Esophagus muscularis mucosa (tissue), 4 donors: ENCODE measurements around the gene MACROD2. TPM values are rescaled to one million over a fixed set of nuclear protein-coding genes. Genes with fewer than 3 reads are reported as not detected.

Experiments
- DNase-seq: peaks from one replicate; pipeline ENCODE4 v3.0.0-alpha.2; 2017; ENCODE audit errors: extremely low spot score
- H3K27ac ChIP-seq, 4 donors: fragments of 200-600 bp; sonication (generic); replicated peaks in 1 of 4; 1 replicate in 3 of 4; 2 replicates in 1 of 4; pipeline ENCODE4 v1.5.1; 2016 to 2019; ENCODE audit warnings: mild to moderate bottlenecking in 1 of 4
- H3K27me3 ChIP-seq, 4 donors: fragments of 200-600 bp; sonication (generic); one replicate each; pipeline versions ENCODE4 v1.5.1 to v1.6.0; 2016 to 2019
- H3K36me3 ChIP-seq, 4 donors: fragments of 200-600 bp; sonication (generic); one replicate each; pipeline ENCODE4 v1.5.1; 2016 to 2019
- H3K4me1 ChIP-seq, 4 donors: fragments of 200-600 bp; sonication (generic); one replicate each; pipeline ENCODE4 v1.5.1; 2016 to 2019
- H3K4me3 ChIP-seq, 4 donors: fragments of 200-600 bp; sonication (generic); 1 replicate in 2 of 4; 2 replicates in 2 of 4; pipeline ENCODE4 v1.5.1; 2016 to 2019; ENCODE audit warnings: mild to moderate bottlenecking in 4 of 4, moderate library complexity in 1 of 4
- H3K9me3 ChIP-seq, 4 donors: fragments of 200-600 bp; sonication (generic); 1 replicate in 3 of 4; 2 replicates in 1 of 4; pipeline ENCODE4 v1.5.1; 2016 to 2019
- EP300 ChIP-seq: sonication (generic); formaldehyde crosslinking; IDR thresholded peaks from one replicate; pipeline ENCODE4 v1.6.1; 2017; ENCODE audit warnings: antibody characterized with exemption
- POLR2A ChIP-seq: fragments of 450-650 bp; IDR thresholded peaks from one replicate; pipeline ENCODE4 v1.6.1; 2017; ENCODE audit warnings: antibody characterized with exemption, moderate library complexity, mild to moderate bottlenecking, low read depth
- POLR2AphosphoS5 ChIP-seq, 2 donors: sonication (generic); formaldehyde crosslinking; IDR thresholded peaks; one replicate each; pipeline ENCODE4 v1.6.1; 2017; ENCODE audit warnings: antibody characterized with exemption in 2 of 2
- WGBS: methylation state at CpG from one replicate; pipeline ENCODE4 v1.1.5; 2018; 5-methylcytosine and 5-hydroxymethylcytosine counted together
- intact Hi-C: fragments of 100-400 bp; cut with DNase I; formaldehyde crosslinking; loops from one replicate; pipeline ENCODE4 v1.15.1; 2023
- total RNA-seq, 4 donors: library from RNA; depleted of rRNA; stranded (reverse); fragments of >200 nt; gene quantifications; one replicate each; pipeline versions ENCODE4 v1.1.0 to v1.2.1, GENCODE V29; 2016
- TF ChIP-seq, protein P1 (sequence below), 3 experiments: fragments of 200-600 bp in 2 of 3; fragments of 450-650 bp in 1 of 3; sonication (generic) in 2 of 3; IDR thresholded peaks; one replicate each; pipeline ENCODE4 v1.5.1; 2017 to 2019; ENCODE audit warnings: antibody characterized with exemption in 3 of 3, mild to moderate bottlenecking in 2 of 3, moderate library complexity in 1 of 3

MACROD2 gene
- total RNA-seq, 4 donors from 2014 or later: 1.4 to 3.6 (median 2.6) TPM

DNA sequence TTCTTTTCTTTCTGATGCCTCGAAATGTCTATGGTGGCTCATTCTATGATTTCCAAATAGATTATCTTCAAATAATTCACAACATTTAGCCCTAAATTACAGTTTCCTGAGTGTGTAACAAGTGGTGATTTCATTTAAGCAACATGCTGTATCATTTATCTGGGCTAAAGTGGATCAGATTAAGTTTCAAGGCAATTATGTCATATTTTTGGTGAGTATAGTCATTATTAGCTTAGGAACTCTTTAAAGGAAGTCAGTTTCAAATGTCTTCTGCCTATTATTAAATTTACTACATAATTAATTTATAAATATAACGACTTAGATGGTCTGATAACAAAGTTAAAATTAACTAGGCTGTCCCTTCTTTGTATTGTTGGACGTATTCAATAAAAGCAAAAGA is 1190.0 kb downstream of the MACROD2 start:
- Histone ChIP-seq H3K9me3 (no peaks in the 10 kb centered on the region), H3K27me3 (no peaks in the 10 kb centered on the region), H3K4me1 (no peaks in the 10 kb centered on the region), H3K27ac (no peak overlapping the region), H3K4me3 (no peak overlapping the region), H3K36me3 (no peaks in the 10 kb centered on the region)
- intact Hi-C loops: no loop called here
- TF ChIP-seq POLR2A: no peak
- TF ChIP-seq, protein P1, sequence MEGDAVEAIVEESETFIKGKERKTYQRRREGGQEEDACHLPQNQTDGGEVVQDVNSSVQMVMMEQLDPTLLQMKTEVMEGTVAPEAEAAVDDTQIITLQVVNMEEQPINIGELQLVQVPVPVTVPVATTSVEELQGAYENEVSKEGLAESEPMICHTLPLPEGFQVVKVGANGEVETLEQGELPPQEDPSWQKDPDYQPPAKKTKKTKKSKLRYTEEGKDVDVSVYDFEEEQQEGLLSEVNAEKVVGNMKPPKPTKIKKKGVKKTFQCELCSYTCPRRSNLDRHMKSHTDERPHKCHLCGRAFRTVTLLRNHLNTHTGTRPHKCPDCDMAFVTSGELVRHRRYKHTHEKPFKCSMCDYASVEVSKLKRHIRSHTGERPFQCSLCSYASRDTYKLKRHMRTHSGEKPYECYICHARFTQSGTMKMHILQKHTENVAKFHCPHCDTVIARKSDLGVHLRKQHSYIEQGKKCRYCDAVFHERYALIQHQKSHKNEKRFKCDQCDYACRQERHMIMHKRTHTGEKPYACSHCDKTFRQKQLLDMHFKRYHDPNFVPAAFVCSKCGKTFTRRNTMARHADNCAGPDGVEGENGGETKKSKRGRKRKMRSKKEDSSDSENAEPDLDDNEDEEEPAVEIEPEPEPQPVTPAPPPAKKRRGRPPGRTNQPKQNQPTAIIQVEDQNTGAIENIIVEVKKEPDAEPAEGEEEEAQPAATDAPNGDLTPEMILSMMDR (IDR thresholded peaks at IDR 0.05): no peak
- TF ChIP-seq EP300: no peak
- no peak for TF ChIP-seq POLR2AphosphoS5 (IDR thresholded peaks at IDR 0.05)
- 54% methylated on average over 3 of the region's 3 CpGs for WGBS
- no peak for DNase-seq

DNA sequence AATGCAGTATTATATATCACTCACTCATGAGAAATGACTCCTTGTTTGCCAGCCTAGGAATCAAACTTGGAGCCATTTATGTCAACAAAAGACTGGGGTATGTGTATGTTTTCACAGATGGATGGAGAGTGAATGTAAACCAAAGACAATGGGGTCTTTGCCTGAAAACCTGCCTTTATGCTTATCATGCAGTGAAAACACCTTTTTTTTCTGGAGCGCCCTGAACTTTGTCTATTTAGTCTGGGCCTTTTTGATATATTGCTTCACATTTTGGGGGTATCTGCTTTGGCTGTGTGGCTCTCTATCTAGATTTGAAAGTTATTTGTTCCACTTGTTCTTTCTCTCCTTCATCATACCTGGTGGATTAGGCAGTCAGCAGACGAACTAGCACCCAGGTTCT is 1190.6 kb downstream of the MACROD2 start:
- Histone ChIP-seq H3K27ac (no peak overlapping the region), H3K4me1 (no peaks in the 10 kb centered on the region), H3K9me3 (no peaks in the 10 kb centered on the region), H3K4me3 (no peak overlapping the region), H3K27me3 (no peaks in the 10 kb centered on the region), H3K36me3 (no peaks in the 10 kb centered on the region)
- TF ChIP-seq, protein P1 (IDR thresholded peaks at IDR 0.05): no peak
- TF ChIP-seq EP300 (no peak), POLR2AphosphoS5 (IDR thresholded peaks at IDR 0.05) (no peak), POLR2A (no peak)
- intact Hi-C loops: no loop called here
- no peak for DNase-seq
- WGBS: 43% methylated on average over 2 of the region's 2 CpGs

DNA sequence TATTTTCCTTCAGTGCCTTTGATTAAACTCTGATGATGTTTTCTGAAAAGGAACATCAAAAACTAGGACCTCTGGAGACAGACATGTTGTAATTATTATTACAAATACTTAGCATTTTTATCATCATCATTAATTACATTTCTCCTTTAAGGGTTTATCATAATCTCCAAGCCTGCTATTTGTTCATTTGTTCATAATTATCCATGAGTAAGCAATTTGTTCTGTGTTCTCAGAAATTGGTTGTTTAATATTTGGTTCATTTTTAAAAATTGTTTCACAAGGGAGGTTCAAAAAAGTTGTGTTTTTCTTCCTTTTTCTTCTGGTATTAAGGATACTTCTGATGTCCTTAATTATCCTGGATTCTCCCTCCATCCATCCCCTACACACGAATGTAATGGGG is 1192.3 kb downstream of the MACROD2 start:
- Histone ChIP-seq H3K4me1 (no peaks in the 10 kb centered on the region), H3K9me3 (no peaks in the 10 kb centered on the region), H3K27me3 (no peaks in the 10 kb centered on the region), H3K27ac (no peak overlapping the region), H3K4me3 (no peak overlapping the region), H3K36me3 (no peaks in the 10 kb centered on the region)
- TF ChIP-seq, protein P1 (IDR thresholded peaks at IDR 0.05): no peak
- TF ChIP-seq POLR2A (no peak), POLR2AphosphoS5 (IDR thresholded peaks at IDR 0.05) (no peak), EP300 (no peak)
- DNase-seq: no peak
- WGBS: 91% methylated on average over 1 of the region's 1 CpG
- intact Hi-C loops: no loop called here

DNA sequence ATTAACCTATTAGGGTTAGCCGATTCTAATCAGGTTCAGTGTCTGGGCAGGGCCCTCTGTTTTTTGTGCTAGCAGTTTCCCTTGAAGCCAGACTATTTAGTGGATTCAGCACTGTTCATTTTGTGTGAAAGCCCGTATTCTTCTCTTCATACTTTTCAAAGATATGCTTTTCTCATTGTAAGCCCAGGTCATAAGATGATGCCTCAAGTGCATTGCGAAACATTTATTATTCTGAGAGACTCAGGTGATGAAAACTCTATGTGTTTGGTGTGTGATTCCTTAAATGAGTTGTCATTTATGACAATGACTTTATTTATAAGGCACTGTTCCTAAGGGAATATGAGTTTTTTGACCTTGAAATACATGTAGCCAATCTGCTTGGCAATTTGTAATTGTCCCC is 1193.1 kb downstream of the MACROD2 start:
- no peaks in the 10 kb centered on the region for H3K27me3 ChIP-seq
- DNase-seq: no peak
- H3K9me3 ChIP-seq: no peaks in the 10 kb centered on the region
- WGBS: 92% methylated on average over 3 of the region's 3 CpGs
- H3K4me3 ChIP-seq: no peak overlapping the region
- H3K27ac ChIP-seq: no peak overlapping the region
- intact Hi-C loops: no loop called here
- H3K4me1 ChIP-seq: no peaks in the 10 kb centered on the region
- TF ChIP-seq POLR2AphosphoS5 (IDR thresholded peaks at IDR 0.05) (no peak), POLR2A (no peak), EP300 (no peak)
- TF ChIP-seq, protein P1 (IDR thresholded peaks at IDR 0.05): no peak
- H3K36me3 ChIP-seq: no peaks in the 10 kb centered on the region

DNA sequence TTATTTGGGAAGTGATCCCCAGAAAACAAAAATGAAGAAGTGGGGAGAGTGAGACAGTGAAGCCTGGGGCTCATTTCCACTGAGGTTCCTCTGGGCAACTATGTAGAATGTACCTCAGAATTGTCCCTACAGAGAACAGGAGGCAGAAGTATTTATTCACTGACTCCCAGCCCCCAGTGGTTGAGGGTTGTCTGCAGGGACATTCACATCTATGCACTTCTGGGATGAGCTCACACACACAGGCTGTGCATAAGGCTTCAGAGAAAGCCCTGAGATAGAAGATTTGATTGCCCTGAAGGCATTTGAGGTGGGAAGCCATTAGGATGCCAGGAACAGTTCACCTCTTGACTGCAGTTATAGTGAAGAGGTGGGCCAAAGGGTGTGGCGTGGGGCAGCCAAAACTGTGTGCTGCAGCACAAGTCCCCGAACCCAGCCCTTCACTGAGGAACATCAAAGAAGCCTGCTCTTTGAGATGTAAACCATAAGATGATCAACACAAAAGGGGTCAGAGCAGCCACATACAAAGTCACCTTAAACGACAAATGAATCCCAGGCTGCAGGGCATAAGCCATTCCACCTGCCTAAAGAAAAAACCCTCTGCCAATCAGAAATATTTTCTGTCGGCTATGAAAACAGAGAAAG is 1195.9 kb downstream of the MACROD2 start:
- H3K4me3 ChIP-seq: no peak overlapping the region
- H3K27ac ChIP-seq: no peak overlapping the region
- H3K9me3 ChIP-seq: no peaks in the 10 kb centered on the region
- no peaks in the 10 kb centered on the region for H3K27me3 ChIP-seq
- no peaks in the 10 kb centered on the region for H3K4me1 ChIP-seq
- 73% methylated on average over 4 of the region's 4 CpGs for WGBS
- no peaks in the 10 kb centered on the region for H3K36me3 ChIP-seq
- intact Hi-C loops: no loop called here
- no peak for DNase-seq
- TF ChIP-seq POLR2A (no peak), EP300 (no peak), POLR2AphosphoS5 (IDR thresholded peaks at IDR 0.05) (no peak)
- TF ChIP-seq, protein P1 (IDR thresholded peaks at IDR 0.05): no peak
